AG20443 (cell line): Measurements from ENCODE around the gene BLOC1S6.

Experiments
- DNase-seq: peaks from one replicate; pipeline ENCODE4 v3.0.0; 2012; ENCODE audit warnings: low spot score, mixed read lengths

BLOC1S6 gene

GRCh38 chr15:45588219-45588875, 1.2 kb downstream of the BLOC1S6 start:
- DNase-seq: no peak

GRCh38 chr15:45589256-45589655, 2.1 kb downstream of the BLOC1S6 start:
- DNase-seq: no peak

GRCh38 chr15:45594319-45594718, 7.1 kb downstream of the BLOC1S6 start:
- no peak for DNase-seq

- DNase-seq: no peak
Measured at GRCh38 chr15:45594835-45595530, 7.8 kb downstream of the BLOC1S6 start.

- DNase-seq: no peak
Measured at GRCh38 chr15:45603881-45604280, 16.7 kb downstream of the BLOC1S6 start.

- no peak for DNase-seq
Measured at GRCh38 chr15:45604326-45604725, 17.1 kb downstream of the BLOC1S6 start.

GRCh38 chr15:45606413-45606812, 19.2 kb downstream of the BLOC1S6 start:
- DNase-seq: no peak

- no peak for DNase-seq
Measured at GRCh38 chr15:45606841-45607240, 19.7 kb downstream of the BLOC1S6 start.

- DNase-seq: peak; percentile 28
Measured at GRCh38 chr15:45611305-45611704, 24.1 kb downstream of the BLOC1S6 start.

- DNase-seq: peak; percentile 32
Measured at GRCh38 chr15:45612790-45613415, 25.7 kb downstream of the BLOC1S6 start.

GRCh38 chr15:45616901-45617323, 29.7 kb downstream of the BLOC1S6 start:
- DNase-seq: no peak

- no peak for DNase-seq
Measured at GRCh38 chr15:45618813-45619212, 31.6 kb downstream of the BLOC1S6 start.

- DNase-seq: no peak
Measured at GRCh38 chr15:45628136-45628535, 41.0 kb downstream of the BLOC1S6 start.

- DNase-seq: peak; percentile 89
Measured at GRCh38 chr15:45630917-45631691, 43.9 kb downstream of the BLOC1S6 start.

GRCh38 chr15:45631776-45632175, 44.6 kb downstream of the BLOC1S6 start:
- peak; percentile 32 for DNase-seq

GRCh38 chr15:45634432-45635190, 47.4 kb downstream of the BLOC1S6 start, which contains the start of gene SQOR:
TSS of gene SQOR (plus strand) at chr15:45635029. CDS start at chr15:45658924, 23,895 bp downstream.
- peak; percentile 82 for DNase-seq

- peak; percentile 29 for DNase-seq
Measured at GRCh38 chr15:45635191-45635638, 48.0 kb downstream of the BLOC1S6 start.

- DNase-seq: no peak
Measured at GRCh38 chr15:45635763-45636292, 48.6 kb downstream of the BLOC1S6 start.

- DNase-seq: no peak
Measured at GRCh38 chr15:45637141-45637540, 50.0 kb downstream of the BLOC1S6 start.

GRCh38 chr15:45637552-45638033, 50.4 kb downstream of the BLOC1S6 start:
- peak; percentile 57 for DNase-seq

- DNase-seq: peak; percentile 77
Measured at GRCh38 chr15:45640616-45641015, 53.4 kb downstream of the BLOC1S6 start.
